Right lung (tissue), 5 donors: ENCODE measurements around the gene ZNF185. TPM values are rescaled to one million over a fixed set of nuclear protein-coding genes. Genes with fewer than 3 reads are reported as not detected.

ENCODE experiments used
- DNase-seq, 2 donors: peaks; one replicate each; pipeline ENCODE4 v3.0.0-alpha.2; 2013
- polyA plus RNA-seq, 5 donors: library from polyadenylated mRNA; unstranded; fragments of 120-200 nt; gene quantifications; one replicate each; pipeline versions ENCODE4 v1.2.1 to v1.2.3, GENCODE V29; 2013; ENCODE audit warnings: inconsistent platforms in 1 of 5, low replicate concordance in 1 of 5; ENCODE audit not compliant: insufficient read length in 5 of 5, insufficient read depth in 1 of 5

ZNF185 gene
- polyA plus RNA-seq, 5 donors, result 15.0 to 24.8 (median 20.4) TPM

DNA sequence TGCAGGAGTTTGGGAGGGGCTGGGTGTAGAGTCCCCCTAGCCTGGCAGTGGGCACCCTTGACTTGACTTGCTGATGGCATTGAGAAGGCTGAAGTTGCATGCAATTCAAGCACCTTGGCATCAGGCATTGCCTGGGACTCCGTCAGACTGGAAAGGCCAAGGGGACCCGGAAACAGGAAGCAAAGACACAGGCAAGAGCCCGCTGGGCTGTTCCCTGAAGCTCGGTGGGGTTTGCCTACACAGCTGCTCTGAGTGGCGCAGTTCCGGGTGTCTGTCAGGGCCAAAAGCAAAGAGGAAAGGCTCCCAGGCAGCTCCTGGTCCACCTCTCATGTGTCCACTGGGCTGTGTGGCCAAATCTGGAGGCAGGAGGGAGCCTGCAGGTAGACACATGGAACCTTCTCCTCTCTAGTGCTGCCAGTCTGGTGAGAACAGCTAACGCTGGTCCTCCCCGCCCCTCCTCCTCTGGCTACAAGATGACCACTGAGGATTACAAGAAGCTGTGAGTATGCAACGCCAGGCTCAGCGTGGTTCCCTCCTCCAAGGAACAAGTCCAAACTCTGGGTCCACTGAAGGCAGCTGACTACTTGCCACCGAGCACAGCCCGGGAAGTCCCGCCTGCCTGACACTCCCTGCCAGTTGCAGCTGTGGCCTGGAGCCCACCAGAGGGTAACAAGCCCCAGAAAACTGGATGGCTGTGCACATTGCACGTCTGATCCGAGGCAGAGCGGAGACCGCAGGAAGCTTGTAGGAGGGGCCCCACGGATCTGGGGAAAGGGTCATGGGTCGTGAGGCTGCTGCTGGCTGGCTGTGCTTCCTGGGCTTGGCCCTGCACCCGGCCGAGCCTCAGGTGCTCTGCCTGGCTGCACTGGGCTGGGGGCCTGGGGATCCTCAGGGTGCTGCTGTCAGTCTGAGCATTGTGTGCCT, 20.1 kb downstream of the ZNF185 start:
- DNase-seq, result no peak

- no peak for DNase-seq
These were observed 20.8 kb downstream of the ZNF185 start for GRCh38 chrX:152918707-152919106.

- no peak for DNase-seq
These were observed 25.7 kb downstream of the ZNF185 start for GRCh38 chrX:152923599-152923998.

- DNase-seq, result no peak
These were observed 28.0 kb downstream of the ZNF185 start for GRCh38 chrX:152925835-152926234.

DNA sequence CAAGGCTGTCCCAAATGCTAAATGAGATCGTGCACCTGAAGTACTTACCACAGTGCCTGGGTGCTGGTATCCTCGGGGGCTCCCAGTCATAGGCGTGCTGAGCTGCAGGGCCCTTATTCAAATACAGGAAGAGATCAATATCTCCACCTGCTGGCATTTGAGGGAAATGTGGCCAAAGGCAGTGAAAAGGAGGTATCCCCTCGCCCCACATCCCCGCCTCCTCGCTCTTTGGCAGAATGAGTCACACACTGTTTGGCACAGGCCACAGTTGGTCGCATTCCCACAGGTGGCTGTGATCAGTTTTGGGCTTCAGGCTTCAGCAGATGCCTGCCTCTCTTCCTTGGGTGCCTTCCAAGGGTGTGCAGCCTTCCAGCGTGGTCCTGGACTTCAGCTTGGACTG, 28.4 kb downstream of the ZNF185 start:
- DNase-seq, result no peak

DNA sequence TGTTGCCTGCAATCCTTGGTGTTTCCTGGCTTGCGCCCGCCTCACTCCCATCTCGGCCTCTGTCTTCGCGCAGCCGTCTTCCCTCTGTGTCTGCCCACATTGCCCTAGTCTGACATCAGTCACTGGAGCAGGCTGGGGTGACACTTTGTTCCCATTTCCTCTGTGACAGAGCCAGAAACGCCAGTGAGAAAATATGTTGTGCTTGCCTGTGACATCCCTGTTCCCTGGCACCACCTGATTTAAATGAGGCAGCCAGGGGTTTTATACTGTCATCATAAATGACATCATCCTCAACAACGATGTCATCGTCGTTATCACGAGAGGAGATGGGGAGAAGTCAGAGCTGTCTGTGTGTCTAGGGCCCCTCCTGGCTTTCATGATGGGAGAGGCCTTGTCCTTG, 29.1 kb downstream of the ZNF185 start:
- DNase-seq, result no peak

GRCh38 chrX:152927858-152928760, 30.2 kb downstream of the ZNF185 start:
- no peak for DNase-seq

DNA sequence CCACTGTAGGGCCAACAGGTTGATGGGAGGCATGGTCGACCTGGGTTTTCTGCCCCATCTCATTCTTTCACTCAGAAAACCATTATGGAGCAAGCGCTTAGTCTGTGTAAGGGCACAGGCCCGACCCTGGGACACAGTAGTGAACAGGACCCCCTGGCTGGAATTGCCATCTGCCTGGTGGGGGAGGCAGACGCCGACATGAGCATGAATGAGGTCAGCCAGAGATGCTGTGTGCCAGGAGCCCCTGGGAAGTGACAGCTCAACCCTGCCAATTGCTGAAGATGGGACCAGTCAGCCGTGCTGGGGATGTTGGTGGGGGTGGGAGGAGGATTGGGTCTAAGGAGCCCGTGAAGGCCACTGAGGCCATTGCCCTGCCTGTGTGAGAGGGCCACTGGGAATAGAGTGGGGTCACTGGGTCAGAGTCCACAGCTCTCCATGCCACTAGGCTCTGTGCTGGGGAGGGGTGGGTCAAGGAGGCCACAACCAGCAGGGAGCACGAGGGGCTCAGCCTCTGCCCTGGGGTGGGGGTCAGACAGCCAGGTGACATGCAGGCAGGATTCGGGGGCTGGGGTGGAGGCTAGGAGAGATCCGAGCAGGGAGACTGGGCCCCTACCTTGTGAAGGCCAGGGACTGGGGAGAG, 31.0 kb downstream of the ZNF185 start:
- no peak for DNase-seq

DNA sequence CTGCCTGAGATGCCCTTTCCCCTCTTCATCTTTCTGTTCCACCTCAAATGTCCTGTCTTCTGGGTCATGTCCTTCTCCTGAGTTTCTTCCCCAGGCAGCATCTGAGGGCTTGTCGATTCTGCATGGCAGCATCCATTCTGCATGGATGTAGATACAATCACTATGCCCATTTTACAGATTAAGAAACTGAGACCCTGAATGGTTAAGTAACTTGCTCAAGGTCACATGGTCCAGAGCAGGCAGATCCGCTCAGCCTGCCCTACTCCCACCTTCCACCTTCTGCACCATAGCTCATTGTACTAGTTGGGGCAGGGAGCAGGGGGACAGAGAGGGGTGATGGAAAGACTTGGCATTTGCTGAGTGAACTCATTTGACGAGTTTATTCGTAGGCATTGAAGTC, 32.0 kb downstream of the ZNF185 start:
- DNase-seq, result no peak

GRCh38 chrX:152930516-152930915, 32.6 kb downstream of the ZNF185 start:
- no peak for DNase-seq

GRCh38 chrX:152932144-152932543, 34.3 kb downstream of the ZNF185 start:
- no peak for DNase-seq

DNA sequence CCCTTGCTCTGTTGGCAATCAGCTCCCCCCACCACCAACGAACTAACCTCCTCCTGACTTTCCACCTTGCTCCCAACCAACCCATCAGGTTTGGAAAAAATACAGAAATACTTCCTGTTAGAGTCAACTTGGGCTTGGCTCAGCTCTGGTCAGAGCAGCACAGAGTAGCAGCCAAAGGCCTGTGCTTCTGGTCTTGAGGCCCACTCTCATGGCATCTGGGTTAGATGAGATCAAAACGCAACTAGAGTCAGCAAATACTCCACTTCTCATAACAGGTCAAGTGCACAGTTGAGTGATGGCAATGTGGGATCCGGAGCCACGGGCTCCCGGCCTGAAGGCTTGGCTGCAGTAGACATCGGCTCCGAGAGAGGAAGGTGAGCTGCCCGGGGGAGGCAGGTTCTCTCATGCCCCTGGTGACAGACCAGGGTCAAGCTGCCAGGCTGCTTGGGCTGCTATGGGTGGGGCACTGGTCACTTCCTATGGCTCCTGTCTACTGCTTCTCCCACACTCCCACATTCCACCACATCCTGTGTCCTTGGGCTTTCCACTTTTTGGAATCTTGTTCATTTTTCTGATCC, 34.8 kb downstream of the ZNF185 start:
- no peak for DNase-seq

DNA sequence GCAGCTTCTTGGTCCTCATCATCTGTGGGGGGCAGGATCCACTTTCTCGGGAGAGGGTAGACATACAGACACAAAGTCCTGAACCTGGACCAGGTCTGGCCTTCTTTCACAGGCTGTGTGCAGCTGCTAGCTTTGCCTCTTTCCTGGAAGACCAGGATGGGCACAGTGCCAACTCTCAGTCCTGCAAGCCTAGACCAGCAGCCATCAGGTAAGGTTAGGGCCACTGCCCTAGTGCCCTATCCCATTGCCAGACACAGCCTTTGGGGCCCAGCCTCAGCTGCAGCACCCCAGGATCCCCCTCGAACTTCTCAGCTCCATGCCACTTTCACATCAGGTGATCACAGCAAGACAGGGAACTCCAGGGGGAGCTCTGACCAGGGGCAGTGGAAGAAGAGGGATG, 38.4 kb downstream of the ZNF185 start:
- DNase-seq, result no peak

- DNase-seq, result no peak
These were observed 39.4 kb downstream of the ZNF185 start for GRCh38 chrX:152937236-152937635.

DNA sequence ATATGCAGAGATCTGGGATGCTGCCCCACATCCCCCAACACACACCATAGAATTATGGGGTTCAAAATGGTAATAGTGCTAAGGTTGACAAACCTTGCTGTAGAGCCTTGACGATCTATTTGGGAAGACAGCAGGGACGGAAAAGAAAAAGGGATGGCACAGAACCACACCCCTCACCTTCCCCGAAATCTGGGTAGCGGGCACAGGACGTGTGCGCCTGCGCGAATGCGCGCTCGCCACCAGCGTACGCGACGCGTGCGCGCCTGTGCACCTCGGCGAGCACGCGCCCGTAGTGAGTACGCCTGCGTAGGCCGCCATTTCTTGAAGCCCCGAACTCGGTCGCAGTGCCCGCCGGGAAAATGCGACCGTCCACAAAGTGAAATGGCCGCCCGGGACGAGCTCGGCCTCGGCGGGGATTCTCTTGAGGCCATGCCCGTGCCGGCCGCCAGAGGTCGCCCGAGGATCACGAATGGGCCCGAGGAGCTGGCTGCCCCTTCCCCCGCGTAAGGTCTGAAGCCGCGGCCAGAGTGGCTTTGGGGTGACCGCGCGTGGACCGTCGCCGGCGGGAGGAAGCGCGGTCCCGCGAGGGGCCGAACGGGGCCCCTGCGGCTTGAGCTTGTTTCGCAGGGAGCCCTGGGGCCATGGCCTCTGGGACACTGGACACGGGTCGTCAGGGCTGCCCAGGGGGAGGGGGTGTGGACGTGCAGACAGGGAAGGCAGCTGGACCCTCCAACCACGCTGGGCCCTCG, 43.6 kb downstream of the ZNF185 start:
- peak; percentile 89 to 92 for DNase-seq

DNA sequence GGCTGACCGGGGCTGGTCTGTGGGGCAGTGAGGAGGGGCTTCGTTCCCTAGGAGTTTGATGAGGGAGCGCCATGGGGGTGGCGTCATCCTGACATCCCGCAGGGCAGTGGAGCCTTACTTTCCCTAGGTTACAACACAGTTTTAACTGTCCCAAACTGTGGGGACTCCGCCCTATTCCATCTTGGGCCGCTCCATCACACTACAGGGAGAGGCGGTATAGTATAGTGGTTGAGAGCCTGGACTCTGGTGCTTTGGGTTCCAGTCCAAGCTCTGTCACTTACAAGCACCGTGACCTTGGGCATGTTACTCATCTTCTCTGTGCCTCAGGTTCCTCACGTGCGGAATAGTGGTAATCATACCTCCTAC, 44.2 kb downstream of the ZNF185 start:
- DNase-seq, result no peak

GRCh38 chrX:152943826-152944225, 46.0 kb downstream of the ZNF185 start:
- DNase-seq, result no peak

DNA sequence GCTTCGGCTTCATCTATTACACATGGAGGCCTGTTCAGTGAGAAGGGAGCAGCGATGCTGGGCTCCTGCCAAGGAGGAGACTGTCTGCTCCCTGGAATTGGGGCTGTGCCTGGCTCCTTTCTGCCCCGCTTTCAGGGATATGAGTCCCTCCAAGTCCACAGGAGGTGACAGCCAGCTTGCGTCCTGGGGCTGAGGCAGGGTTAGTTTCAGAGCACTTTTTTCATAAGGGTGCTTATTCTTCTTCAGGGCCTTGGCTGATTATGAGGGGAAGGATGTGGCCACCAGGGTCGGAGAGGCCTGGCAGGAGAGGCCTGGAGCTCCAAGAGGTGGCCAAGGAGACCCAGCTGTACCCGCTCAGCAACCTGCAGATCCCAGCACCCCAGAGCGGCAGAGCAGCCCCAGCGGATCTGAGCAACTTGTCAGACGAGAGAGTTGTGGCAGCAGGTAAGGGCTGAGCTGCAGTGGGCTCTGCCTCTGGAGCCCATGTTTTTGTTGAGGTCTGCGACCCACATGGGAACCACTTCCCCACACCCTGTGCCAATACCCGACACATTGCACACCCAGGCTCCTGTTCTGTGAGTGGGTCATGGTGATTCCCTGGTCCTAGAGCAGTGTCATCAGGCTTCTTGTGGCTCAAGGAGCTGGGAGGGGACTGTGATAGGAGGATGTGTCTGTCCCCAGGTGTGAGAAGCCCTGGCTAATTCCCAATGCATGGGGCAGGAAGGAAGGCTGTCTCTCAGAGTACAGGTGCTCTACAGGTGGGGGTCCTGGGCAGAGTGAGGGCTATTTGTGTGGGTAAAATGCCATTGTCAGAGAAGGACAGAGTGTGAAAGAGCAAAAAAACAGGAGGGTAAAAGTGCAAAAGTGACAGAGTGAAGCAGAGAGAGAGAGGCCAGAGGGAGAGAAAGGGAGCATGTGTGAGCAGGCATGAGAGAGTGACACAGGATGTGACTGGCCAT, 47.4 kb downstream of the ZNF185 start:
- no peak for DNase-seq

GRCh38 chrX:152946681-152947080, 48.8 kb downstream of the ZNF185 start:
- no peak for DNase-seq
